NCI-H524 treated with DMSO at 0.1 percent for 48 hours (cell line): ENCODE results near the gene PKN1.

Experiments
- DNase-seq: peaks from one replicate; lab custom pipeline; 2025; lab: John Stamatoyannopoulos, UW

Gene PKN1

DNA sequence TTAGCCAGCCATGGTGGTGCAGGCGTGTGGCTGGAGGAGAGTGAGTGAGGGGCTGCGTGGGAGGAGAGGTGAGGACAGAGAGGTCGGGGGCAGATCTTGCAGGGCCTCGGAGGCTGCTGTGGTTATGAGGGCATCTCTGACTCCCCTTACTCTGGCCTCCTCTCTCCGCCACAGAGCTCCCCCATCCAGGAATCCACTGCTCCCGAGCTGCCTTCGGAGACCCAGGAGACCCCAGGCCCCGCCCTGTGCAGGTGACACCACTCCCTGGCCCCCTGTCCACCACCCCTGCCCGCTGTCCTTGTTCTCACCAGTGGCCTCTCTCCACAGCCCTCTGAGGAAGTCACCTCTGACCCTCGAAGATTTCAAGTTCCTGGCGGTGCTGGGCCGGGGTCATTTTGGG is 34.3 kb downstream of the PKN1 start:
- DNase-seq = no peak

DNA sequence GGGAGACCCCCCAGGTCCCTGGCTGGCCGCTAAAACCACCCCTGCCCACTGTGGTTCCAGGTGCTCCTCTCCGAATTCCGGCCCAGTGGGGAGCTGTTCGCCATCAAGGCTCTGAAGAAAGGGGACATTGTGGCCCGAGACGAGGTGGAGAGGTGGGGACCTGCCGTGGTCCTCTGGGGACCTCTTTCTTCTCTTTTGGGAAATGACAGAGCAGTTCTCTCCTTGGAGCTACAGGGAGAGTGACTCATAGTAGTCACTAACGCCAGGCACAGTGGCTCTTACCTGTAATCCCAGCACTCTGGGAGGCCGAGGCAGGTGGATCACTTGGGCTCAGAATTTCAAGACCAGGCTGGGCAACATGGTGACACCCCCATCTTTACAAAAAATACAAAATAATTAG is 34.7 kb downstream of the PKN1 start:
- DNase-seq = no peak

DNA sequence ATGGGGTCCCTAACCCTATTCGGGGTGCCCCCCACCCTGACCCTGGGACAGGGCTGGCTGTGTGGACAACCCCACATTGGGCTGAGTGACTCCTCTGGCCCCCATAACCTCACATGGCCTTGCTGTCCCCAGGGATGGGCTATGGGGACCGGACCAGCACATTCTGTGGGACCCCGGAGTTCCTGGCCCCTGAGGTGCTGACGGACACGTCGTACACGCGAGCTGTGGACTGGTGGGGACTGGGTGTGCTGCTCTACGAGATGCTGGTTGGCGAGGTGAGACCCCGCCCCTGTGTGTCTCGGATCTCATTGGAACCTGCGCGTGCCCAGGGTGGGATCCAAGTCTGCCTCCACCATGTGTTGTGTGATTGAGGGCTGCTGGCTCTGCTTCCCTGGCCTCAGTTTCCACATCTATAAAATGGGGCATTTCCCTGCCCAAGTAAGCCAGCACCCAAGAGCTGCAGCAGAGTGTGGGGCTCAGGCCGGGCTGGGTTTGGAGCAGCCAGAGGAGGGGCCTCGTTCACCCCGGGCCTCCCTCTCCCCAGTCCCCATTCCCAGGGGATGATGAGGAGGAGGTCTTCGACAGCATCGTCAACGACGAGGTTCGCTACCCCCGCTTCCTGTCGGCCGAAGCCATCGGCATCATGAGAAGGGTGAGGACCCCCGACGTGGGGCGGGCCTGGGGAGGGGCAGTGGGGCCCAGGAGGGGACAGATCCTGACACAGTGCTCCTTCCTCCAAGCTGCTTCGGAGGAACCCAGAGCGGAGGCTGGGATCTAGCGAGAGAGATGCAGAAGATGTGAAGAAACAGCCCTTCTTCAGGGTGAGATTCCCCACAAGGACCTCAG is 37.1 kb downstream of the PKN1 start:
- no peak for DNase-seq

DNA sequence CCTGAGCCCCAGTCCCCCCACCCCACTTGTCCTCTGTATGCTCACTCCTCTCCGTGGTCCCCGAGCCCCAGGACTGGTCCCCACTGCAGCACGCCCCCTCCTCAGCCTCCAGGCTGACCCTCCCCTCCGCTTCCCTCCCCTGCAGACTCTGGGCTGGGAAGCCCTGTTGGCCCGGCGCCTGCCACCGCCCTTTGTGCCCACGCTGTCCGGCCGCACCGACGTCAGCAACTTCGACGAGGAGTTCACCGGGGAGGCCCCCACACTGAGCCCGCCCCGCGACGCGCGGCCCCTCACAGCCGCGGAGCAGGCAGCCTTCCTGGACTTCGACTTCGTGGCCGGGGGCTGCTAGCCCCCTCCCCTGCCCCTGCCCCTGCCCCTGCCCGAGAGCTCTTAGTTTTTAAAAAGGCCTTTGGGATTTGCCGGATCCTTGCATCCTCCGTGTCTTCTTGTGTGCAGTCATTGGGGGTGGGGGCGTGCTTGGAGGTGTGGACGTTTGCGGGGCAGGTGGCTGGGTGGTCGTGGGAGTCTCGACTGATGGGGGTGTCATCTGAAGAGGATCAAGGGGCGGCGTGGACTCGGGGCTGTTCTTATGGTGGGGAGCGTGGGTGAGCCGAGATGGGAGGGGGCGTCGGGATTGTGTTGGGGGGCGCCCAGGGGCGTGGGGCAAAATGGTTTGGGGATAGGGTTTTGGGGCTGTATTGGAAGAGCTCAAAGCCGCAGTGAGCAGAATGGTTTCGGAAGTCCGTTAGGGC is 38.5 kb downstream of the PKN1 start:
- no peak for DNase-seq

DNA sequence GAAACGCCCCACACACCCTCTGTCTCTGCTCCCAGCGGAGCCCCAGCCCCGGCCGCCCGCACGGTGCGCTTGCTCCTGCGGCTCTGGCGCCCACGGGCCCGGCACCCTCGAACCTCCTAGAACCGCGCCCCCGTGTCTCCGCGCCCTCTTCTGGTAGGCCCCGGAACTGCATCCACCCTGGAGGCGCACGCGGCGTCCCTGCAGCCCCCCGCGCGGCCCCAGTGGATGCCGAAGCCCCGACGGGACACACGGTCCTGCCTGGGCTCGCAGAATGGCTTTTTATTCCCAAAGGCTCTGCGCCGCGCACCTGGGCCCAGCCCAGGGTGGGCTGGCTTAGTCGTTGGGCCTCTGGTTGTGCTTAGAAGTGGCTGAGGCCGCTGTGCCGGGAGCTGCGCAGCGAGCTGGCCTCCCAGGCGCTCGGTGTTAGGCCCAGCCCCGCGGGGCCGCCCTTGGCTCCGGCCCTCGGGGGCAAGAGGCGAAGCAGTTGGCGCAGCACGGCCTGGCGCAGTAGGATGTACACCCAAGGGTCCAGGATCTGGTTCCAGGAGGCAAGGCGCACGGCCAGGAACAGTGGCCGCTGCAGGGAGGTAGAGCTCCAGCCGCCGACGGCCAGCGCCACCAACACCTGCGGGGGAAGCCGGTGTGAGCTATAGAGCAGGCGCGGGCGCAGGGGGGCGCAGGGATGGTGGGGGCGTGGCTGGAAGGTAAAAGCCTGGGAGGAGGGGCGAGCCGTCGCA is 39.3 kb downstream of the PKN1 start:
- DNase-seq = no peak

DNA sequence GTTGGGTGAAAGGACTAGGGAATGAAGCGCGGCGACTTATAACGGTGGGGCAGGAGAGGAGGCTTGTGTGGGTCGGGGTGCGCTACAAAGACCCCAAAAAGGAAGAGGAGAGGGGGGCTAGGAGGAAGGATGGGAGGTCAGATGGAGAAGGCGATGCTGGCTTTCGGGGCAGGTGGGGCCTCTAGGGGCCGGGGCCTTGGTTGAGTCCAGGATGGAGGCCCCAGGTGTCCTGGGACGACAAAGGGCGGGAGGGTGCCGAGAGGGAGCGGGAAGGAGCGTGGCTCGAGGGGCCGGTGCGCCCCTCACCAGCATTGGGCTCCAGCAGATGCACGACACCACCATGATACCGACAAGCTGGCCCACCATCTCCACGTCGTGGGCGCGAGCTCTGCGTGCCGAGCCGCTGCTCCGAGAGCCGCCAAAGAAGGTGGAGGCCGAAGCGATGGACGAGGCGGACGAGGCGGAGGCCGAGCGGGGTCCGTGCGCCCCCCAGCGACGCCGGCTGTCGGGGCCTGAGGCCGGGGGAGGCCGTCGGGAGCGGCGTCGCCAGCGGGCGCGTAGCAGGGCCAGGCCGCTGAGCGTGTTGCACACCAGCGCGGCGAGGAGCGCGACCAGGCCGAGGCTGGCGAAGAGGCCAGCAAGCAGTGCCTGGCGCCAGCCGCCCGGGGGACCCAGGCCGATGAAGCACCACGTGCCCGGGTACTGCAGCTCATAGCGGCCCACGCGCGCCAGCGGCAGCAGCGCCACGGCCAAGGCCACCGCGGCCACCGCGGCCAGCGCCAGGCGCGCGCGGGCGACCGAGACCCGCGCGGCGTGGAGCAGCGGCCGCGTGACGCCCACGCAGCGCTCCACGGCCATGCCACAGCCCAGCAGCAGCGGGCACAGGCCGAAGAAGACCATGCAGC is 40.2 kb downstream of the PKN1 start:
- no peak for DNase-seq

DNA sequence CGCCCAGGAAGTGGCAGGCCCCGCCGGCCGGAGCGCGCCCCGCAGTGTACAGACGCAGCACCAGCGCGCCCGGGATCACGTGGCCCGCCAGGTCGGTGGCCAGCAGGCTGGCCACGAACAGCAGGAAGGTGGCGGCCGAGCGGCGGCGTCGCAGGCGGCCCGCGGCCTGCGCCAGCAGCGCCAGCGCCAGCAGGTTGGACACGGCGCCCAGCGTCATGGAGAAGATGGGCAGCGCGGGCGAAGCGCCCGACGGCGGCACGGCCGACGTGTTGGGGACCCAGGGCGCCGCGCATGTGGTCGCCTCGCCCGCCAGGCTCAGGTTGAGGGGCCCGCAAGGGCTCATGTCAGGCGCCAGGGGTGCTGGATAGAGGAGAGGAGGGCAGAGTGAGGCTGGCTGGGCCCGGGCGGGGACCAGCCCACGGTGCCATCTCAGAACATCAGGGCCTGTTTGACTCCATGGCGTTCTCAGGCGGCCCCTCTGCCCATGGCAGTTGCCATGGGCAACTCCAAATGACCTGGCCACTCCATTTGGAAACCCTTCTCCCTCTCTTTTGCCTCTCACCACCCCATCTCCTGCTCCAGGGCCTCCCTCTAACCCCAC is 41.0 kb downstream of the PKN1 start:
- DNase-seq = no peak

DNA sequence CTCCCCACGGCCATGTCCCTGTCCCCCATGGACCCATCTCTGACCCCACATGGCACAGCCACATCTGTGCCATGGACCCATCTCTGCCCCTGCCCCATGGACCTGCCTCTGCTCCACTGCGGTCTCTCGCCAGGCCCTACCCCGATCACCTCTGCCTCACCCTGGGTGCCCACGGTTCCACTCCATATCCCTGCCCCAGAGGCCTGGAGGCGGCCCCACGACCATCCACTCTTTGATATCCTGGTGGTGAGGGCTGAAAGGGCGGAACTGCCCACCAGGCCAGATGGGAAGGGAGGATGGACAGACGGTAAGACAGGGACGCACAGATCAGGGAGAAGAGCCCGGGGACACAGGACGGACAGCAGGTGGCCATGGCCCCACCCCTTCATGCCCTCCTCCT is 41.7 kb downstream of the PKN1 start:
- no peak for DNase-seq

DNA sequence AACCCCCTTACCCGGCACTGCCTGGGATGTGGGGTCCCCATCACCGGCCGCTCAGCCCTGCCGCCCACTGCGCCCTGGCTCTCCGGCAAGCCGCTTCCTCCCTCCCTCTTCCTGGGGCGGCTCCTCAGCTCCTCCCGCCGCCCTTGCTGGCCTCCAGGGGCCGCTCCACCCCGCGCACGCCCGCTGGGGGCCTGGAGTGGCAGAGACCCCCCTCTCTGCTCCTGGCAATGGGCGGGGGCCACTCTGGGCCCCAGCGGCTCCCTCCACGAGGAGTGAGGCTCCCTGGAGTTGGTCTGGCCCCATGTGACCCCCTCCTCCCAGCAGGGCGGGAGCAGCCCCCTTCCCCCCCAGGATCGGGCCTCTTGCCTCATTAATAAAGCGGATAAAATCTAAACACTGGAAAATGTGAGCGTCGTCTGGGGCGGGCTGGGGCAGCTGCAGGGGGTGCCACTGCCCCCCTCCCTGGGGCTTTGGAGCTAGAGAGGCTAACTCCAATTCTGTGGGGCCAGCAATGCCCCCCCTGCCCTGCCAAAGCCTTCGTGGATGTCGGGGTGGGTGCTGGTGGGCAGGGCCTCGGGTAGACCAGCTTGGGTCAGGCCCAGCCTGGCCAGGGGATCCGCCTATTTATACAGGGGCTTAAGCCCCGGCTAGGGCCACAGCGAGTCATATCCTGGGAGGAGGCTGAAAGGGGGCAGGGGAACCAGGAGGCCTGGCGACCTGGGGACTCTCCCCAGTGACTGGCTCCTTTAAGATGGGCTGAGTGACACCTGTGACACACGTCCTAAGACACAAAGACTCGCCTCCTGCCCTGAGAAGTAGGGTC is 42.4 kb downstream of the PKN1 start, which contains the start of gene PTGER1:
TSS of gene PTGER1 (minus strand) at position 104 of the 823 bp plus-strand sequence. CDS start 1,034 bp downstream, outside the sequence.
- no peak for DNase-seq

DNA sequence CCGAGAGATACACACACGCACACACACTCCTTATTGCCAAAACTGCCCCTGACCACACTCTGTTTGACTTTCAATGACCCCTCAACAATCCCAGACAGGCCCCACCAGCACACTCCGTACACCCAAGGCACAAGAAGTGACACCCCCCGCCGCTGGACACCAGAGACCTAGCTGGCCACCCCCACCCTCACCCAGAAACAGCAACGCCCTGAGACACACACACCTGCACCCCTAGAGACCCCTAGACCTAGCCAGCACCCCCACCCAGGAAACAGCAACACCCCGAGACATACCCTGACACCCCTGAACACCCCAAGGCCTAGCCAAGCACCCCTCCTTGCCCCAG is 43.2 kb downstream of the PKN1 start:
- DNase-seq = no peak

DNA sequence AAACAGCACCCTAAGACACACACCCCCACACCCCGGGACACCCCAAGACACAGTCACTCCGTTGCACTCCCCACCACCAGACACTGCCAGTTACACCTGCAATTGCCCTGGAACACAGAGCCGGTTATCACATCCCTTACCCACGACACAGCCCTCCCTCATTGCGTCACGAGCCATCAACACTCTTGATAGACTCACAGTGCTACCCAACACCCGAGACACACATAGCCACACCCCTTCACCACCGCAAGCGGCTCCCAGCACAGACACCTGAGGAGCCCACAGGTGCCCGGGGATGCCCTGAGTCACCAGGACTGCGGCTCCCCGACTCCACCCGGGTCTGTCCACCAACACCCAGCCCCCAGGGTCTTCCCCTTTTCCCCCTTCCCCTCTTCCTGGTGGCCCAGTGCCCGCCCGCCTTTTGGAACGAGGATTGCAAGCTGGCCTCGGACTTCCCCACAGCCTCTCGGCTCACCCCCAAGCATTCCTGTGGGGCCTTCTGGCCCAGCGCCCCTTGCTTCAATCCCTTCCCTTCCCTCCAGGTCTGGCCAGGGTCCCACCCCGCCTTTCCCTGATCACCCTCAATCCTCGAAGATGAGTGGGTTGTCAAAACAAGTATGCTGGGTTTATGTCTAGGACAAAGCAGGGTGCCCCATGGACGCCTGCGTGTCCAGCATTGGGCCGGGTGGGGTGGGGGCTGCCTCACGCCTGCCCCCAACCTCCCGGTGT is 43.7 kb downstream of the PKN1 start:
- DNase-seq = no peak

DNA sequence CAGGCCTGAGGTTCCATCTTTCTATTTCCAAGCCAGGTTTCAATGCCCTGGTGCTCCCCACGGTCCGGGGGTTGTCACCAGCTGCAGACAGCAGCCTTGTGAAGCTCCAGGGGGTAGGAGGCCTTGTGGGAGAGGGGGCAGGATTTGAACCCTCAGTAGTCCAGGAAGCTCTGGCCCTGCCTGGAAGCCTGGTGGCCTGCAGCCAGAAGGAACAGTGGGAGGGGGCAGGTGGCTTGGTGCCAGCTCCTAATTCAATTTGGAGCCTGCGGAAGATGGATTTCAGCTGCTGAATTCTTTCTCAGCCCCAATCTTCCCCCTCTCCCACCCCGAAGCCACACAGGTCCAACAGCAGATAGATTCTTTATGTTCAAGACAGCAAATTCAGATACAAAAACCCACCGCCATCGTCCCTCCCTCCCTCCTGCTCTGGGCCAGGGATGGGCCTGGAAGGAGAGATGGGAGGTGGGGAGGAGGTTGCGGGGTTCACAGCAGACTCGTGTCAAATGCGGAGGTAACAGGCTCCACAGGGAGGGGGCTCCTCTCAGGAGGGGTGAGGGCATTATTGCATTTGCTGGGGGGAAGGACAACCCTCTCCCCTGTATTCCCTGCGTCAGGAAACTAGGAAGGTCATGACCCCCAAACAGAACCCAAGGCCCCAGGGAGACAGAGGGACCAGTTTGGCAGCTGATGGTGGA is 44.5 kb downstream of the PKN1 start:
- no peak for DNase-seq

DNA sequence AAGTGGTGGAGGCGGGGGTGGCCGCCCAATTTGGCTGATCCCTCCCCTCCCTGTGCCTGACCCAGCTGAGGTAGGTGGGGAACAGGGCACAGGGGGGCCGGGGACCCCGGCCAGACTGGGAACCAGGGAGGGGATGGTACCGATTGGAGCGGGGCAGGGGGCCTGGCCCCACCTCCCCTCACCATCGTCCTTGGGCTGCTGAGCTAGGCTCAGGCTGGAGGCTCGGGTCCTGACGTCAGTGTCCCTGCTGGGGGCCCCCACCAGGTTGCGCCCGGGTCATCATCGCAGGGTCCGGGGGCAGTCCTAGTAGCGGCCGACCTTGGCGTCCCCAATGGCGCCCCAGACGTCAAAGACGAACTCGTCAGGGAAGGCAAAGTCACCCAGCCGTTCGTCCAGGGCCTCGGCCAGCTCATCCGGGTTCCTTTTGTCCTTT is 45.0 kb downstream of the PKN1 start:
- DNase-seq = no peak

DNA sequence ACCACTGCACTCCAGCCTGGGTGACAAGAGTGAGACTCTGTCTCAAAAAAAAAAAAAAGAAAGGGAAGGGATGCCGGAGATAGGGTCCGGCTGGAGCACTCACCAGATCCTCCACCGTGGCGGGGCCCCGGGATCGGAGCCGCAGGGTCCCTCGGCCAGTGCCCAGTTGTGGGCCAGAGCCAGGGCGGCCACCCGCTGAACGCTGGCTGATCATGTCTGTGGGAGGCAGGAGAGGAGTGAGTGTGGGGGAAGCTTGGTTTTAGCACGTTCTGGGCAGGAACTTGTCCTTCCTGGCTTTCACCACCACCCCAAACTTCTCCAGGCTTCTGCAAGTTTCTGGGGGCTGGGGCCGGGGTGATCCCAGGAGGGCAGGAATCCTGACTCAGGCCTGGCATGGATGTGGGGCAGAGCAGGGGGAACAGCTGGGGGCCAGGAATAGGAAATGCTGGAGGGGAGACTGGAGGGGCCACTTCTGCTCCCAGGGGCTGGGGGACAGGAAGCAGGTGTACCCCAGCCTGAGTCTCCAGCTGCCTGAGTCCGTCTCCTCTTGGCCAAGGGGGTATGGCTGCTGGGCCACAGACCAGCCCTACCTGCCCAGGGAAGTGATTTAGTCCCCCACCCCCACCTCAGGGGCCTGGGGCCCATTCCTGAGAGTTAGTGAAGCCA is 46.3 kb downstream of the PKN1 start:
- DNase-seq = no peak

DNA sequence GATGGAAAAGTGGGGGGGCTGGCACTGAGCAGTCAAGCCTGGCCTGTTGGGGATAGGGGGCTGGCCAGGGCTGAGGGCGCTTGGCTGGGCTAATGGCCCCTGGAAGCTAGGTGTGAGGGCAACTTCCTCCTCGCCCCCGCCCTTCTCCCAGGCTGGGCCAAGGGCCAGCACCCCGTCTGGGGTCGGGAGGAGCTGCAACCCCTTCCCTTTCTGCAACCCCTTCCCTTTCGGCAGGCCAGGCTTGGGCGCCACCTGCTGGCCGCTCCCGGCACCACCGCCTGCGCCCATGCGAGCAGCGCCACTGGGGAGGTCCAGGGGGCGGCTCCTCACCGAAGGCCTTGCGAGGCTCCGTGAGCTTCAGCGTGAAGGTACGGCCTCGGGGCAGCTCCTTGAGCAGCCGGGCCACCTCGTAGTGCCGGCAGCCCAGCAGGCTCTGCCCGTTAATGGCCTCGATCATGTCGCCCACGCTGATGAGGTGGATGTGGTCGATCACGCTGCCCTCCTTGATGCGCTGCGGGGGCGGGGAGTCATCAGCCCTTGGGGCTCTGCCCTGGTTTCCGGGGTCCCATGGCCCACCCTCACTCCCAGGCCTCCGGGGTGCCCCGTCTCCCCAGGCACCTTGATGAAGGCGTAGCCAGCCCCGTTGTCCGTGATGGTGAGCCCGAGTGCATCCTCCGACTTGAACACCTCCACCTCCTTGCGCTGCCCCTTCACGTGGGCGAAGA is 47.0 kb downstream of the PKN1 start:
- no peak for DNase-seq

DNA sequence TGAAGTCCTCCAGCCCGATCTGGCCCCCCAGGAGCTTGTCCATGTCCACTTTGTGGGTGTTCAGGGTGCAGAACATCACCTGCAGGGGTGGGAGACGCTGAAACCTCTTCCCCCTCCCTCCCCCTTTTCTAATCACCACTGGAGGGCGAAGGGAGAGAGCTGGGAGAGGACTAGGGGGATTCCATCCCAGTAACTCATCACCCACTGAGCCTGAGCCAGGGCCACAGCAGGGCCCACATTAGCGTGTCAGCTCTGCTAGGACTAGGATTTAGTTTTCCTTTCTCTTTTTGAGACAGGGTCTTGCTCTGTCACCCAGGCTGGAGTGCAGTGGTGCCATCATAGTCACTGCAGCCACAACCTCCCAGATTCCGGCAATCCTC is 47.6 kb downstream of the PKN1 start:
- no peak for DNase-seq

DNA sequence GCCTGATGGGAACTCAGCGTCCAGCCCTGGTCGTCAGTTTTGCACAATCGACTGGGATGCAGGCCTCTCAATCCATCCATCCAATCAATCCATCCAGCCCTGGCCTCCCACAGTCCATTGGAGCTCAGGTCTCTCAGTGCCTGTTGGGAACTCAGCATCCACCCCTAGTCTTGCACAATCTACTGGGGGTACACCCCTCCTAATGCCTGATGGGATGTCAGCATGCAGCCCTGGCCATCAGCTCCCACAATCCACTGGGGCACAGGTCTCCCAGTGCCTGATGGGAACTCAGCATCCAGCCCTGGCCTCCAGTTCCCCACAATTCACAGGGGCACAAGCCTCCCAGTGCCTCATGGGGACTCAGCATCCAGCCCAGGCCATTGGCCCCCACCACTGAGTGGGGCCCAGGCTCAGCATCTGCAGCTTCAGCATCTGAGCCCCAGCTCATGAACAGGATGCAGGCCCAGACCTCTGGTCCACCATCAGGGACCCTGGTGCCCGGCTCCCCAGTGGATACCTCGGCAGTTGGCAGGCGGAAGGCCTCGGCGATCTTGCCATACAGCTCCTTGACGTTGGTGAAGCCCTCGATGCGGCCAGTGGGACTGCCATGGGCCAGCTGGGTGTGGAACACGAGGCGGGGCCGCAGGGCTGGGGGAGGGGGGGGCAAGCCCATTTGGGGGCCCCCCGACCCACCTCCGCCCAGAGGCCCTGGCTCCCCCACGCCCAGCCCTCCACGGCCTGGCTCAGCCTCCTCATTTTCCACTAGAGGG is 49.3 kb downstream of the PKN1 start:
- DNase-seq = no peak
